ENCODE data around the gene PLEKHH2.
"Not testable (repeated sequence)": the region's sequence is repeated elsewhere in the genome, so short reads cannot be mapped to it uniquely, and the experiment has no call there.

The PLEKHH2 gene

DNA sequence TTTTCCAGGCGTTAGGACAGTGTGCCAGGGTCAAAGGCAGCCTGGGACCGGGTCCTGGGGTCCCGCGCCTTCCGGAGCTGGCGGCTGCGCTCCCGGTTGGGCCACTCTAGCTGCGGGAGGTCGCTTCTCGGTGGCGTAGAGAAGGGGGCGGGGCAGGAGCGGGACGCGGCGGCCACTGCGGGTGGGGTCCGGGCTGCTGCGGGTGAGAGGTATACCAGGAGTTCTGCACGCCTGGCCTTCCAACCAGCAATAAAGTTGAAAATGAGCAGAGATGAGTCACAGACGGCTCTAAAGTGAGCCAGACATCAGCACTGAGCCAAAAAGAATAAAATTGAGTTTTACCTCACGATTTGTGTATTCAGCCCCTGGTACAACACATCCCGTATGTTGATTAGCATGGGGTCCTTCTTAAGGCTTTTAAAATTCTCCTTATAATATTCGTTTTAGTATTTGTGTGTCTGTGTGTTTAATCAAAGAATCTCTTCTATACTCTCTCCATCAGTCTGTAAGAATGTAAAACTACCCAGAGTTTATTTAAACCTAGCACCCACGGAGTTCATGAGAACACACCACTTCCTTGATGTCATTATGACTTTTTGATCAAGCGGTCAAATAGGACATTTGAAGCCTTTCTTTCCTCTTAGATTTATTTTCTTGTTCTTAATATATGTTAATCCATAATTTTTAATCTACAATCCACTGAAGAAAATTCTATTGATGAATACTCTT, 39.4 kb downstream of the PLEKHH2 start, which contains the start of gene C1GALT1C1L:
Gene C1GALT1C1L, minus strand, starts transcription at position 108 of the 729 bp plus-strand sequence. Its CDS starts 107 bp downstream, at position 1.
- FAIRE-seq: no peak
- no peak for DNase-seq (ENCODE audit: insufficient read length, low spot score)
- TF ChIP-seq, protein P1, sequence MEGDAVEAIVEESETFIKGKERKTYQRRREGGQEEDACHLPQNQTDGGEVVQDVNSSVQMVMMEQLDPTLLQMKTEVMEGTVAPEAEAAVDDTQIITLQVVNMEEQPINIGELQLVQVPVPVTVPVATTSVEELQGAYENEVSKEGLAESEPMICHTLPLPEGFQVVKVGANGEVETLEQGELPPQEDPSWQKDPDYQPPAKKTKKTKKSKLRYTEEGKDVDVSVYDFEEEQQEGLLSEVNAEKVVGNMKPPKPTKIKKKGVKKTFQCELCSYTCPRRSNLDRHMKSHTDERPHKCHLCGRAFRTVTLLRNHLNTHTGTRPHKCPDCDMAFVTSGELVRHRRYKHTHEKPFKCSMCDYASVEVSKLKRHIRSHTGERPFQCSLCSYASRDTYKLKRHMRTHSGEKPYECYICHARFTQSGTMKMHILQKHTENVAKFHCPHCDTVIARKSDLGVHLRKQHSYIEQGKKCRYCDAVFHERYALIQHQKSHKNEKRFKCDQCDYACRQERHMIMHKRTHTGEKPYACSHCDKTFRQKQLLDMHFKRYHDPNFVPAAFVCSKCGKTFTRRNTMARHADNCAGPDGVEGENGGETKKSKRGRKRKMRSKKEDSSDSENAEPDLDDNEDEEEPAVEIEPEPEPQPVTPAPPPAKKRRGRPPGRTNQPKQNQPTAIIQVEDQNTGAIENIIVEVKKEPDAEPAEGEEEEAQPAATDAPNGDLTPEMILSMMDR (IDR thresholded peaks at IDR 0.05; ENCODE audit: insufficient read depth, missing control alignments): no peak

DNA sequence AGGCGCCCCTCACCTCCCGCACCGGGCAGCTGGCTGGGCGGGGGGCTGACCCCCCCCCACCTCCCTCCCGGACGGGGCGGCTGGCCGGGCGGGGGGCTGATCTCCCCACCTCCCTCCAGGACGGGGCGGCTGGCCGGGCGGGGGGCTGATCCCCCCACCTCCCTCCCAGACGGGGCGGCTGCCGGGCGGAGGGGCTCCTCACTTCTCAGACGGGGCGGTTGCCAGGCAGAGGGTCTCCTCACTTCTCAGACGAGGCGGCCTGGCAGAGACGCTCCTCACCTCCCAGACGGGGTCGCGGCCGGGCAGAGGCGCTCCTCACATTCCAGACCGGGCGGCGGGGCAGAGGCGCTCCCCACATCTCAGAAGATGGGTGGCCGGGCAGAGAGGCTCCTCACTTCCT, 40.7 kb downstream of the PLEKHH2 start:
- not testable (repeated sequence) for DNase-seq (ENCODE audit: insufficient read length, low spot score); FAIRE-seq

DNA sequence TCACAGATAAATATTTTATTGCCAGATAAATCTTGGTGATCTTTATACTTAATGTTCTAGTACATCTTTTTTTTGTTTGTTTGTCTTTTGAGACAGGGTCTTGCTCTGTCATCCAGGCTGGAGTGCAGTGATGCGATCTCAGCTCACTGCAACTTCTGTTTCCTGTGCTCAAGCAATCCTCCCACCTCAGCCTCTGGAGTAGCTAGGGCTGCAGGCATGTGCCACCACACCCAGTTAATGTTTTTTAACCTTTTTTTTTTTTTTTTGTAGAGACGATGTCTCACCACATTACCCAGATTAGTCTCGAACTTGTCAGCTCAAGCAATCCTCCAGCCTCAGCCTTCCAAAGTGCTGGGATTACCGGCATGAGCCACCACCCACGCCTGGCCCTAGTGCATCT, 48.3 kb downstream of the PLEKHH2 start:
- no peak for FAIRE-seq
- TF ChIP-seq, protein P1 (IDR thresholded peaks at IDR 0.05; ENCODE audit: insufficient read depth, missing control alignments): no peak
- DNase-seq (ENCODE audit: insufficient read length, low spot score): no peak

DNA sequence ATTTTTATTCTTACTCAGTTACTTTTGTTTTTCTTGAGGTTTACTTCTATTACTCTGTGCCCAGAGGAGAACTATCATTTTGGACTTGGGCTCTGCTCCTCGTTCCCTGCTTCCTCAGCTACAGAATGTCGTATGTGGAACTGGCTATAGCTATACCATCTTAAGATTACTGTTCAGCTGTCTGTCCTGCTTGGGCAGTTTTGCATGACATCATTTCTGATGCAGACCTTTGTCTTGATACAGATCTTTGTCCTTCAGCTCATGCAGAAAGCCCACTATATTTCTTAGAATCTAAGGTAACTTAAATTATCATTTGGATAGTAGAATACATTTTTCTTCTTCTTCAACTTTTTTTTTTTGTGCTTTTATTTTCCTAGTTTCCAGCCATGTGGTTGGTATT, 52.9 kb downstream of the PLEKHH2 start:
- FAIRE-seq (no peak), DNase-seq (ENCODE audit: insufficient read length, low spot score) (no peak)
- TF ChIP-seq, protein P1 (IDR thresholded peaks at IDR 0.05; ENCODE audit: insufficient read depth, missing control alignments): no peak

DNA sequence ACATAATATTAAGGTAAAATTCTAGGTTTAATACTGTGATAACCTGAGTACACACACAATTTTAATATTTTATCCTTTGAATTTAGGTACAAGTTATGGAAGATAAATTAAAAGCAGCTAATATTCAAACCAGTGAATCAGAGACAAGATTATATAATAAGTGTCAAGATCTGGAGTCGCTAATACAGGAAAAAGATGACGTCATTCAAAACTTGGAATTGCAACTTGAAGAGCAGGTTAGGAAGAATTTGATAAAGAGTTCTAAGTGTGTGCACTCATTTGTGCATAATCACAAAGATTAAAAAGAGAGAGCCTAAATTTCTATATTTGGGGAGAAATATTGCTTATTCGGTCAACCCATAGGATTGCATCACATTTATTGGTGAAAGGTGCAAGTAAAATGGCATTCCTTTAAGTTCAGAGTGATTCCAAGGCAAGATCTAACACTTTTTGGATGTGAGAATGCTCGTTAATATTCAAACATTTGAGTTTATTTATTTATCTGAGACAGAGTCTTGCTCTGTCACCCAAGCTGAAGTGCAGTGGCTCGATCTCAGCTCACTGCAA, 55.5 kb downstream of the PLEKHH2 start:
- no peak for FAIRE-seq
- DNase-seq (ENCODE audit: insufficient read length, low spot score): no peak
- TF ChIP-seq, protein P1 (IDR thresholded peaks at IDR 0.05; ENCODE audit: insufficient read depth, missing control alignments): no peak

DNA sequence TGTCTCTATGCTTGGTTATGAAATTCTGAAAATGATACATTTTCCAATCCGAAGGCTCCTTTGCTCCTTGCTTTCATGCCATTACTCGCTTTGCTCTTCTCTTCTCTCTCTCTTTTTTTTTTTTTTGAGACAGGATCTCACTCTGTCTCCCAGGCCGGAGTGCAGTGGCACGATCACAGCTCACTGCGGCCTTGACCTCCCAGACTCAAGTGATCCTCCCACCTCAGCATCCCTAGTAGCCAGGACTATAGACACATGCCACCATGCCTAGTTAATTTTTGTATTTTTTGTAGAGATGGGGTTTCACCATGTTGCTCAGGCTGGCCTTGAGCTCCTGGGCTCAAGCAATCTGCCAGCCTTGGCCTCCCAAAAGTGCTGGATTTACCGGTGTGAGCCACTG, 61.1 kb downstream of the PLEKHH2 start:
- FAIRE-seq; DNase-seq (ENCODE audit: insufficient read length, low spot score): not testable (repeated sequence)

DNA sequence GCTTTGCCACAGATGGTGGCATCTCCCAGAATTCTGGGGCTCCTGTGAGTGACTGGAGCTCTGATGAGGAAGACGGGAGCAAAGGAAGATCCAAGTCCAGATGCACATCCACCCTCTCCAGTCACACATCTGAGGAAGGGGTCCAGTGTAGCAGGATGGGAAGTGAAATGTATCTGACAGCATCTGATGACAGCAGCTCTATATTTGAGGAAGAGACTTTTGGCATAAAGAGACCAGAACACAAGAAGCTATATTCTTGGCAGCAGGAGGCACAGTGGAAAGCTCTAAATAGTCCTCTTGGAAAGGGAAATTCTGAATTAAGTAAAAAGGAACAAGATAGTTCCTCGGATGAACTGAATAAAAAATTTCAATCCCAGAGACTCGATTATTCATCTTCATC, 62.7 kb downstream of the PLEKHH2 start:
- DNase-seq (ENCODE audit: insufficient read length, low spot score) (no peak), FAIRE-seq (no peak)
- TF ChIP-seq, protein P1 (IDR thresholded peaks at IDR 0.05; ENCODE audit: insufficient read depth, missing control alignments): no peak

DNA sequence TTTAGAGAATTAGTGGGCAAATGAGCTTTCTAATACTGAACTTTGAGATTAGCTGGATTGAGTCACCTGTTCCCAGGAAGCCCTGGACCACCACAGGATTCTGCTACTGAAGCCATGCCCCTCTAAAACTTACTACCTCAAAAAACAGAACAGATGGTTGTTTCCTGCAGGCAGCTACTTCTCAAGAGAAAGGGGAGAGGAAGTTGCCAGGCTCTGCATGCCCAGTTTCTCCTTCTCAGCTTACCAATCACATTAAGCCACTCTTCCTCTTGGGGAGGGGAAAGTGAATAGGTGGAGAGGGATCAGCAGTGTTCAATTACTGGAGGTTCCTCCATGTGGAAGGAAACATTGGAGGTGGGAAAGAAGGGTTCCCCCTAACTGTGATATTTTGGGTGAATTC, 64.1 kb downstream of the PLEKHH2 start:
- no peak for DNase-seq (ENCODE audit: insufficient read length, low spot score)
- TF ChIP-seq, protein P1 (IDR thresholded peaks at IDR 0.05; ENCODE audit: insufficient read depth, missing control alignments): no peak
- FAIRE-seq: no peak
